BJ (cell line): Measurements from ENCODE around the gene DMRTC1B. TPM values are rescaled to one million over a fixed set of nuclear protein-coding genes. Genes with fewer than 3 reads are reported as not detected.
"Not testable (repeated sequence)": the region's sequence is repeated elsewhere in the genome, so short reads cannot be mapped to it uniquely, and the experiment has no call there.

ENCODE experiments used
- CTCF ChIA-PET: fragments of 350-600 bp; formaldehyde crosslinking; extraction: SDS; loops from one replicate; lab custom pipeline; 2021; ENCODE audit warnings: antibody characterized with exemption, inconsistent platforms; lab: Yijun Ruan, JAX
- POLR2A ChIA-PET: fragments of 300-600 bp; sonication (Branson Sonifier 250); formaldehyde crosslinking; extraction: SDS; loops from one replicate; lab custom pipeline; 2021; ENCODE audit warnings: antibody characterized with exemption; lab: Charles Lee
- DNase-seq: peaks from one replicate; pipeline ENCODE4 v3.0.0-alpha.2; 2011; ENCODE audit warnings: low read depth
- H3K27me3 ChIP-seq: 2 replicates; pipeline ENCODE4 v1.6.0; 2011; ENCODE audit warnings: low read length; ENCODE audit not compliant: control insufficient read depth, insufficient read depth
- H3K36me3 ChIP-seq: 2 replicates; pipeline ENCODE4 v1.5.1; 2011; ENCODE audit warnings: low read length; ENCODE audit not compliant: control insufficient read depth, insufficient read depth
- H3K4me3 ChIP-seq: 2 replicates; pipeline ENCODE4 v1.5.1; 2011; ENCODE audit warnings: low read depth, mild to moderate bottlenecking, control low read depth, low read length
- CTCF ChIP-seq: IDR thresholded peaks from 2 replicates; pipeline ENCODE4 v1.5.1; 2011; ENCODE audit warnings: low read depth, mild to moderate bottlenecking, control low read depth, inconsistent platforms, low read length, moderate library complexity; ENCODE audit not compliant: insufficient read depth
- polyA minus RNA-seq: library from RNA; depleted of rRNA, polyadenylated mRNA; stranded (reverse); fragments of >200 nt; gene quantifications from 2 replicates; pipeline ENCODE4 v1.2.3, GENCODE V29; 2011; rRNA and poly(A)+ RNA removed
- polyA plus RNA-seq: library from polyadenylated mRNA; depleted of rRNA; stranded (reverse); fragments of >200 nt; gene quantifications from 2 replicates; pipeline ENCODE4 v1.2.3, GENCODE V29; 2011; rRNA removed

The DMRTC1B gene
- polyA plus RNA-seq = not detected in 2 replicates
- polyA minus RNA-seq = not detected in 2 replicates

GRCh38 chrX:72776653-72777466 is at the start of gene DMRTC1B:
DMRTC1B (plus strand) TSS chrX:72776890; CDS start chrX:72845136, 68,246 bp downstream.
- POLR2A ChIA-PET, DNase-seq, H3K36me3 ChIP-seq, CTCF ChIA-PET, H3K27me3 ChIP-seq, H3K4me3 ChIP-seq: not testable (repeated sequence)

- H3K36me3 ChIP-seq = no peaks in the 10 kb centered on the region
- TF ChIP-seq CTCF = no peak
- H3K4me3 ChIP-seq = no peak overlapping the region
- no peaks in the 10 kb centered on the region for H3K27me3 ChIP-seq
- CTCF ChIA-PET = no interaction called here
- POLR2A ChIA-PET = no interaction called here
- DNase-seq = no peak
These were observed 48.8 kb upstream of the DMRTC1B start for GRCh38 chrX:72727846-72728245.

GRCh38 chrX:72733636-72734035 is 43.1 kb upstream of the DMRTC1B start:
- POLR2A ChIA-PET, H3K4me3 ChIP-seq, H3K36me3 ChIP-seq, DNase-seq, H3K27me3 ChIP-seq, CTCF ChIA-PET: not testable (repeated sequence)

GRCh38 chrX:72735561-72735960 is 41.1 kb upstream of the DMRTC1B start:
- no peak for TF ChIP-seq CTCF
- Histone ChIP-seq H3K36me3 (no peaks in the 10 kb centered on the region), H3K4me3 (no peak overlapping the region), H3K27me3 (no peaks in the 10 kb centered on the region)
- ChIA-PET CTCF (no interaction called here), POLR2A (no interaction called here)
- no peak for DNase-seq

GRCh38 chrX:72745546-72745945 is 31.1 kb upstream of the DMRTC1B start:
- H3K4me3 ChIP-seq, POLR2A ChIA-PET, H3K36me3 ChIP-seq, CTCF ChIA-PET, H3K27me3 ChIP-seq, DNase-seq: not testable (repeated sequence)

GRCh38 chrX:72748545-72748944 is 28.1 kb upstream of the DMRTC1B start:
- POLR2A ChIA-PET, H3K27me3 ChIP-seq, H3K36me3 ChIP-seq, H3K4me3 ChIP-seq, CTCF ChIA-PET, DNase-seq: not testable (repeated sequence)

GRCh38 chrX:72760454-72760853 is 16.2 kb upstream of the DMRTC1B start:
- H3K36me3 ChIP-seq, DNase-seq, H3K4me3 ChIP-seq, H3K27me3 ChIP-seq, CTCF ChIA-PET, POLR2A ChIA-PET: not testable (repeated sequence)

GRCh38 chrX:72777467-72777790 is 739 bp downstream of the DMRTC1B start:
- CTCF ChIA-PET, H3K4me3 ChIP-seq, POLR2A ChIA-PET, H3K36me3 ChIP-seq, DNase-seq, H3K27me3 ChIP-seq: not testable (repeated sequence)

GRCh38 chrX:72778146-72778545 is 1.5 kb downstream of the DMRTC1B start:
- H3K4me3 ChIP-seq, CTCF ChIA-PET, POLR2A ChIA-PET, H3K36me3 ChIP-seq, H3K27me3 ChIP-seq, DNase-seq: not testable (repeated sequence)

- DNase-seq, POLR2A ChIA-PET, H3K27me3 ChIP-seq, H3K36me3 ChIP-seq, H3K4me3 ChIP-seq, CTCF ChIA-PET: not testable (repeated sequence)
These were observed 5.9 kb downstream of the DMRTC1B start, which contains the start of gene FAM236B for GRCh38 chrX:72782560-72782959. FAM236B (minus strand) TSS chrX:72782660; CDS start chrX:72782560, 100 bp downstream.

- H3K36me3 ChIP-seq, DNase-seq, CTCF ChIA-PET, H3K4me3 ChIP-seq, H3K27me3 ChIP-seq, POLR2A ChIA-PET: not testable (repeated sequence)
These were observed 6.8 kb downstream of the DMRTC1B start for GRCh38 chrX:72783365-72783936.
